K562 (cell line): ENCODE results near the gene PPTC7. TPM values are rescaled to one million over a fixed set of nuclear protein-coding genes. Genes with fewer than 3 reads are reported as not detected.

Experiments used
- ATAC-seq: fragments of 200-7000 bp; cut with Tn5 transposase; 3 replicates; pipeline ENCODE4 v1.9.1; 2020; ENCODE audit warnings: moderate library complexity
- BruUV-seq: library from RNA; stranded (reverse); fragments of 400-500 nt; replicated peaks from 2 replicates; lab custom pipeline; 2021; lab: Mats Ljungman, UMichigan
- CTCF ChIA-PET: fragments of 300-600 bp; formaldehyde crosslinking; extraction: SDS; loops from one replicate; lab custom pipeline; 2021; ENCODE audit warnings: low intra/inter-chr PET ratio; lab: Yijun Ruan, JAX
- POLR2A ChIA-PET: fragments of 300-600, 350-650 bp; sonication (Branson Sonifier 250); formaldehyde crosslinking; extraction: SDS; loops from one replicate; lab custom pipeline; 2021; ENCODE audit warnings: antibody characterized with exemption, inconsistent platforms; lab: Yijun Ruan, JAX
- DNase-seq, 4 experiments: peaks; one replicate each; pipeline versions ENCODE4 v3.0.0 to v3.0.0-alpha.2; 2011 to 2018; ENCODE audit warnings: low spot score in 3 of 4, mixed read lengths in 3 of 4; ENCODE audit errors: extremely low read depth in 1 of 4
- FAIRE-seq: peaks from 2 replicates; lab custom pipeline; 2011; peaks lifted over from hg19 to GRCh38; lab: Jason Lieb, UNC
- H2AFZ ChIP-seq: 2 replicates; pipeline ENCODE4 v1.6.0; 2011; ENCODE audit warnings: low read depth, low read length, control low read depth, inconsistent platforms
- H3K27ac ChIP-seq: fragments of 200-600 bp; 3 replicates; pipeline ENCODE4 v1.8.0; 2011; ENCODE audit warnings: low read depth, mild to moderate bottlenecking, control low read depth, inconsistent platforms, low read length, moderate library complexity, mixed read lengths; ENCODE audit errors: extremely low read depth
- H3K27me3 ChIP-seq, 2 experiments: fragments of 300-600 bp in 1 of 2; 2 replicates in 1 of 2; 3 replicates in 1 of 2; pipeline versions ENCODE4 v1.6.0 to v1.8.0; 2011; ENCODE audit warnings: inconsistent platforms in 2 of 2, low read length in 2 of 2, mild to moderate bottlenecking in 1 of 2, mixed read lengths in 1 of 2, moderate library complexity in 1 of 2; ENCODE audit not compliant: control insufficient read depth in 2 of 2, insufficient read depth in 2 of 2
- H3K36me3 ChIP-seq: fragments of 300-600 bp; 3 replicates; pipeline ENCODE4 v1.8.0; 2011; ENCODE audit warnings: mild to moderate bottlenecking, low read length, inconsistent platforms; ENCODE audit not compliant: control insufficient read depth, insufficient read depth
- H3K4me1 ChIP-seq, 2 experiments: fragments of 200-600 bp in 1 of 2; replicated peaks in 1 of 2; 2 replicates in 1 of 2; 3 replicates in 1 of 2; pipeline versions ENCODE4 v1.5.1 to v1.8.0; 2011; ENCODE audit warnings: inconsistent platforms in 2 of 2, low read length in 2 of 2, mild to moderate bottlenecking in 1 of 2, mixed read lengths in 1 of 2, moderate library complexity in 1 of 2; ENCODE audit not compliant: control insufficient read depth in 2 of 2, insufficient read depth in 2 of 2
- H3K4me2 ChIP-seq: 2 replicates; pipeline ENCODE4 v1.6.1; 2011; ENCODE audit warnings: low read length, control low read depth, inconsistent platforms, mixed read lengths; ENCODE audit not compliant: insufficient read depth
- H3K4me3 ChIP-seq: fragments of 200-600 bp; sonication (generic), shearing (Covaris generic); 2 replicates; pipeline ENCODE4 v1.5.1; 2016; ENCODE audit warnings: control low read depth, inconsistent platforms
- H3K79me2 ChIP-seq: fragments of 200-600 bp; 3 replicates; pipeline ENCODE4 v1.8.0; 2011; ENCODE audit warnings: low read length, inconsistent platforms; ENCODE audit not compliant: control insufficient read depth, insufficient read depth
- H3K9ac ChIP-seq, 2 experiments: 2 replicates each; pipeline versions ENCODE4 v1.6.0 to v1.6.1; 2011; ENCODE audit warnings: low read depth in 2 of 2, low read length in 2 of 2, control low read depth in 1 of 2, inconsistent platforms in 1 of 2, mild to moderate bottlenecking in 1 of 2, mixed read lengths in 1 of 2; ENCODE audit not compliant: insufficient read depth in 1 of 2
- H3K9me1 ChIP-seq: one replicate; pipeline ENCODE4 v1.6.0; 2011; ENCODE audit warnings: inconsistent platforms, mild to moderate bottlenecking, low read length, moderate library complexity; ENCODE audit not compliant: control insufficient read depth, insufficient read depth
- H3K9me3 ChIP-seq: replicated peaks from 2 replicates; pipeline ENCODE4 v1.5.1; 2011; ENCODE audit warnings: low read depth, low read length, inconsistent platforms; ENCODE audit not compliant: control insufficient read depth, insufficient read depth
- H4K20me1 ChIP-seq: replicated peaks from 2 replicates; pipeline ENCODE4 v1.6.1; 2011; ENCODE audit warnings: low read length, inconsistent platforms, mixed read lengths; ENCODE audit not compliant: control insufficient read depth, insufficient read depth
- ATF3 ChIP-seq, 2 experiments: fragments of 450-650 bp in 1 of 2; sonication (generic) in 1 of 2; formaldehyde crosslinking in 1 of 2; IDR thresholded peaks in 1 of 2; conservative IDR thresholded peaks in 1 of 2; 2 replicates each; pipeline versions ENCODE4 v1.6.1 to v1.8.1; 2016 to 2023; ENCODE audit warnings: mild to moderate bottlenecking in 2 of 2, moderate library complexity in 2 of 2, inconsistent platforms in 1 of 2, missing genetic modification reagents in 1 of 2
- BMI1 ChIP-seq: fragments of 150-350 bp; IDR thresholded peaks from 2 replicates; pipeline ENCODE4 v1.6.1; 2014; ENCODE audit warnings: low read length
- ELF4 ChIP-seq: fragments of 450-650 bp; formaldehyde crosslinking; IDR thresholded peaks from 2 replicates; pipeline ENCODE4 v1.4.0; 2022; ENCODE audit warnings: missing genetic modification characterization
- GTF2E2 ChIP-seq: fragments of 200-800 bp; sonication (Bioruptor generic); IDR thresholded peaks from 2 replicates; pipeline ENCODE4 v1.6.1; 2016; ENCODE audit warnings: missing genetic modification characterization, missing compliant biosample characterization
- JUN ChIP-seq, 2 experiments: sonication (generic) in 1 of 2; formaldehyde crosslinking in 1 of 2; IDR thresholded peaks; 2 replicates each; pipeline versions ENCODE4 v1.6.1 to v1.8.0; 2012 to 2022; ENCODE audit warnings: borderline replicate concordance in 2 of 2, mild to moderate bottlenecking in 2 of 2, improper control_type of control experiment in 1 of 2, low read depth in 1 of 2, low read length in 1 of 2, missing genetic modification reagents in 1 of 2
- NR2C1 ChIP-seq, 2 experiments: fragments of 450-650 bp; IDR thresholded peaks; 2 replicates each; pipeline ENCODE4 v1.6.1; 2017; ENCODE audit warnings: mild to moderate bottlenecking in 2 of 2, antibody characterized with exemption in 1 of 2, inconsistent platforms in 1 of 2, missing compliant biosample characterization in 1 of 2, missing genetic modification characterization in 1 of 2
- NR2C2 ChIP-seq, 2 experiments: fragments of 200-800 bp in 1 of 2; sonication (Bioruptor generic) in 1 of 2; sonication (generic) in 1 of 2; formaldehyde crosslinking in 1 of 2; IDR thresholded peaks; 2 replicates each; pipeline versions ENCODE4 v1.6.1 to v1.8.0; 2016 to 2022; ENCODE audit warnings: mild to moderate bottlenecking in 1 of 2, missing compliant biosample characterization in 1 of 2, missing genetic modification characterization in 1 of 2, missing genetic modification reagents in 1 of 2
- PHB2 ChIP-seq: fragments of 450-650 bp; IDR thresholded peaks from 2 replicates; pipeline ENCODE4 v1.6.1; 2017; ENCODE audit warnings: low read depth
- RBM22 ChIP-seq: fragments of 200-400 bp; formaldehyde crosslinking; IDR thresholded peaks from 2 replicates; pipeline ENCODE4 v1.6.1; 2018; ENCODE audit warnings: low read length, low read depth; ENCODE audit not compliant: poor library complexity, severe bottlenecking
- SMAD3 ChIP-seq: fragments of 450-650 bp; formaldehyde crosslinking; conservative IDR thresholded peaks from 2 replicates; pipeline ENCODE4 v1.4.0; 2020; ENCODE audit warnings: mild to moderate bottlenecking
- TCF15 ChIP-seq: fragments of 250-450 bp; sonication (Bioruptor Pico); IDR thresholded peaks from 2 replicates; pipeline ENCODE4 v1.8.0; 2022; ENCODE audit warnings: moderate library complexity, mild to moderate bottlenecking, inconsistent platforms
- UBTF ChIP-seq, 2 experiments: IDR thresholded peaks; 2 replicates each; pipeline ENCODE4 v1.6.1; 2012; ENCODE audit warnings: improper control_type of control experiment in 2 of 2, low read depth in 2 of 2, low read length in 2 of 2, borderline replicate concordance in 1 of 2
- VEZF1 ChIP-seq: fragments of 200-800 bp; sonication (Bioruptor generic); IDR thresholded peaks from 2 replicates; pipeline ENCODE4 v1.6.1; 2017; ENCODE audit warnings: missing genetic modification characterization, missing compliant biosample characterization
- ZC3H11A ChIP-seq: IDR thresholded peaks from 2 replicates; pipeline ENCODE4 v1.6.1; 2012; ENCODE audit warnings: low read depth, low read length, improper control_type of control experiment
- ZNF77 ChIP-seq: fragments of 250-450 bp; sonication (Bioruptor Pico); IDR thresholded peaks from 2 replicates; pipeline ENCODE4 v1.5.0; 2020
- WGBS: fragments of 100-300 bp; shearing (Covaris generic); methylation state at CpG from one replicate; pipeline ENCODE4 v1.1.6; 2016; ENCODE audit warnings: low coverage, mixed read lengths; ENCODE audit not compliant: insufficient coverage; ENCODE audit errors: missing lambda C conversion rate; 5-methylcytosine and 5-hydroxymethylcytosine counted together
- in situ Hi-C: fragments of 300-500 bp; cut with MboI; formaldehyde crosslinking; loops from 4 replicates; pipeline ENCODE4 v1.15.0; 2018; ENCODE audit warnings: inconsistent platforms, mixed read lengths
- intact Hi-C: fragments of 100-400 bp; cut with micrococcal nuclease; formaldehyde crosslinking; loops from 2 replicates; pipeline ENCODE4 v1.14.2; 2022
- polyA plus RNA-seq, 8 experiments: library from polyadenylated mRNA; depleted of rRNA in 4 of 8; stranded (reverse) in 5 of 8; unstranded in 3 of 8; fragments of >200 nt; fragmentation: Nextera tagmentation in 2 of 8; fragmentation: Illumina TruSeq in 1 of 8; extraction: Ambion mirVana in 2 of 8; extraction: Trizol in 1 of 8; gene quantifications; 2 replicates each; pipeline versions ENCODE4 v1.2.1 to v1.2.3, GENCODE V29; 2011 to 2014; ENCODE audit warnings: inconsistent platforms in 1 of 8, missing spikeins in 1 of 8
- total RNA-seq, 7 experiments: library from RNA; depleted of rRNA in 6 of 7; stranded (reverse); fragments of >200 nt in 6 of 7; fragmentation: Illumina TruSeq in 2 of 7; extraction: Trizol in 2 of 7; gene quantifications; 2 replicates each; pipeline versions ENCODE4 v1.2.1 to v1.2.3, GENCODE V29; 2011 to 2021; ENCODE audit warnings: low replicate concordance in 1 of 7

Gene PPTC7
- total and polyA plus RNA-seq, 9 of the 15 experiments (the other 6 are each of a cell fraction or from before 2014, with no cell fraction given) = 2.6 to 23.1 (median 11.9) TPM

GRCh38 chr12:110591451-110592051, 8.4 kb upstream of the PPTC7 start:
- no peak for FAIRE-seq
- no TSS peak for BruUV-seq
- 55% methylated on average over 7 of the region's 7 CpGs for WGBS
- no peak for TF ChIP-seq BMI1
- TF ChIP-seq GTF2E2 (tag) = no peak
- no peak for TF ChIP-seq ZNF77 (CRISPR knock-in tag)
- no peak for TF ChIP-seq NR2C2 (CRISPR knock-in tag; IDR thresholded peaks at IDR 0.05)
- peak; percentile 13; the same call in 1 of the 2 replicates for TF ChIP-seq NR2C2 (tag; IDR thresholded peaks at IDR 0.05)
- TF ChIP-seq VEZF1 (CRISPR knock-in tag) = no peak
- TF ChIP-seq PHB2 = no peak
- no peak for TF ChIP-seq ZC3H11A
- no peak for TF ChIP-seq JUN (IDR thresholded peaks at IDR 0.05; ENCODE audit: borderline replicate concordance, low read depth, low read length)
- no peak for TF ChIP-seq JUN (CRISPR knock-in tag; IDR thresholded peaks at IDR 0.05; ENCODE audit: borderline replicate concordance)
- TF ChIP-seq NR2C1 (IDR thresholded peaks at IDR 0.05) = no peak
- TF ChIP-seq NR2C1 (tag; IDR thresholded peaks at IDR 0.05) = peak; percentile 35; the same call in 1 of the 2 replicates
- no peak for TF ChIP-seq ATF3 (IDR thresholded peaks at IDR 0.05)
- TF ChIP-seq ATF3 (CRISPR knock-in tag; conservative IDR thresholded peaks at IDR 0.05) = no peak
- TF ChIP-seq RBM22 = no peak
- TF ChIP-seq TCF15 (CRISPR knock-in tag) = no peak
- TF ChIP-seq SMAD3 (CRISPR knock-in tag) = no peak
- no peak for TF ChIP-seq UBTF (IDR thresholded peaks at IDR 0.05; ENCODE audit: borderline replicate concordance in 1 of 2, low read depth in 2 of 2, low read length in 2 of 2)
- TF ChIP-seq ELF4 (CRISPR knock-in tag) = no peak

More at GRCh38 chr12:110591451-110592051, 8.4 kb upstream of the PPTC7 start:
- Histone ChIP-seq H3K4me3 (no peak overlapping the region), H3K27me3 (no peaks in the 10 kb centered on the region), H3K4me1 (peaks cover 0 to 6% of the 10 kb centered on the region in 2 experiments; a peak in 4 of 5 replicates), H3K9me3 (no peaks in the 10 kb centered on the region), H3K9me1 (no peaks in the 10 kb centered on the region), H3K36me3 (no peaks in the 10 kb centered on the region), H3K27ac (no peak overlapping the region; the same call in 2 of the 3 replicates), H3K79me2 (no peaks in the 10 kb centered on the region), H3K9ac (peak overlapping the region in 1 of 2 experiments; percentile 2; a peak in 1 of 4 replicates), H2AFZ (peak overlapping the region; percentile 18), H3K4me2 (no peak overlapping the region), H4K20me1 (no peaks in the 10 kb centered on the region)
- CTCF ChIA-PET = interaction anchor here (0.6 kb wide), 1 partner anchor 14 kb away, joined by 3 read pairs; no protein-coding TSS in a partner anchor
- DNase-seq (no peak), ATAC-seq (peak; percentile 71)
- intact Hi-C loops (no loop called here), in situ Hi-C loops (loop anchor here (10.0 kb wide), 1 partner anchor 497 kb away; no protein-coding TSS in a partner anchor)
- POLR2A ChIA-PET = interaction anchor here (0.6 to 1.5 kb wide), 3 partner anchors 97 to 303 kb away, joined by 3 to 9 read pairs (median 3); partner anchors contain the start of genes FAM216A and GPN3
